PC-3 (cell line): ENCODE data around the gene MNT. TPM values are rescaled to one million over a fixed set of nuclear protein-coding genes. Genes with fewer than 3 reads are reported as not detected.

Source experiments
- ATAC-seq: fragments of 200-7000 bp; cut with Tn5 transposase; 2 replicates; pipeline ENCODE4 v1.9.1; 2020; ENCODE audit warnings: mild to moderate bottlenecking, moderate library complexity
- BruUV-seq: library from RNA; stranded (reverse); fragments of 400-500 nt; replicated peaks from 2 replicates; lab custom pipeline; 2021; lab: Mats Ljungman, UMichigan
- CTCF ChIA-PET: fragments of 300-600 bp; sonication (Branson Sonifier 250); formaldehyde crosslinking; loops from one replicate; lab custom pipeline; 2022; ENCODE audit warnings: antibody characterized with exemption; lab: Charles Lee
- POLR2A ChIA-PET: fragments of 300-600 bp; sonication (Branson Sonifier 250); formaldehyde crosslinking; loops from one replicate; lab custom pipeline; 2022; ENCODE audit warnings: antibody characterized with exemption; ENCODE audit not compliant: unreplicated experiment; lab: Charles Lee
- DNase-seq: peaks from one replicate; pipeline ENCODE4 v3.0.0-alpha.2; 2015
- H2AFZ ChIP-seq: fragments of 300-600 bp; sonication (generic); 2 replicates; pipeline ENCODE4 v1.6.0; 2016; ENCODE audit warnings: antibody characterized with exemption, low read length
- H3F3A ChIP-seq: fragments of 300-600 bp; sonication (generic); one replicate; pipeline ENCODE4 v1.6.0; 2017; ENCODE audit warnings: antibody characterized with exemption, low read length, control low read depth, mild to moderate bottlenecking; ENCODE audit not compliant: unreplicated experiment
- H3K27ac ChIP-seq: fragments of 300-600 bp; sonication (generic); 2 replicates; pipeline ENCODE4 v1.5.1; 2016; ENCODE audit warnings: mild to moderate bottlenecking, low read length
- H3K27me3 ChIP-seq: fragments of 300-600 bp; sonication (generic); 2 replicates; pipeline ENCODE4 v1.6.1; 2016; ENCODE audit warnings: low read length, mixed read lengths
- H3K36me3 ChIP-seq: fragments of 300-600 bp; sonication (generic); 2 replicates; pipeline ENCODE4 v1.6.1; 2016; ENCODE audit warnings: low read depth, mixed run types, low read length, mixed read lengths
- H3K4me1 ChIP-seq: fragments of 300-600 bp; sonication (generic); 2 replicates; pipeline ENCODE4 v1.5.1; 2016; ENCODE audit warnings: low read length; ENCODE audit not compliant: insufficient read depth
- H3K4me2 ChIP-seq: fragments of 300-600 bp; sonication (generic); 2 replicates; pipeline ENCODE4 v1.6.0; 2016; ENCODE audit warnings: low read length
- H3K4me3 ChIP-seq: fragments of 300-600 bp; sonication (generic); 2 replicates; pipeline ENCODE4 v1.5.1; 2016; ENCODE audit warnings: mild to moderate bottlenecking, low read length, mixed read lengths
- H3K79me2 ChIP-seq: fragments of 300-600 bp; sonication (generic); 2 replicates; pipeline ENCODE4 v1.6.1; 2017; ENCODE audit warnings: low read length, mixed read lengths
- H3K9ac ChIP-seq: fragments of 300-600 bp; sonication (generic); 2 replicates; pipeline ENCODE4 v1.6.0; 2016; ENCODE audit warnings: mild to moderate bottlenecking, low read length
- H3K9me2 ChIP-seq: fragments of 300-600 bp; sonication (generic); replicated peaks from 2 replicates; pipeline ENCODE4 v1.6.1; 2016; ENCODE audit warnings: mixed run types, low read length, mixed read lengths
- H3K9me3 ChIP-seq: fragments of 300-600 bp; sonication (generic); 2 replicates; pipeline ENCODE4 v1.6.1; 2016; ENCODE audit warnings: low read length, mixed read lengths
- H4K20me1 ChIP-seq: fragments of 300-600 bp; sonication (generic); 2 replicates; pipeline ENCODE4 v1.6.1; 2016; ENCODE audit warnings: low read length, mixed read lengths
- CTCF ChIP-seq: fragments of 300-600 bp; sonication (generic); conservative IDR thresholded peaks from 2 replicates; pipeline ENCODE4 v1.5.1; 2017; ENCODE audit warnings: antibody characterized with exemption, low read depth, mild to moderate bottlenecking, low read length
- EZH2 ChIP-seq: fragments of 300-600 bp; sonication (generic); IDR thresholded peaks from one replicate; pipeline ENCODE4 v1.6.1; 2017; ENCODE audit warnings: antibody characterized with exemption, mild to moderate bottlenecking, low read length; ENCODE audit not compliant: unreplicated experiment
- EZH2phosphoT487 ChIP-seq: fragments of 300-600 bp; sonication (generic); IDR thresholded peaks from 2 replicates; pipeline ENCODE4 v1.6.1; 2018; ENCODE audit warnings: mild to moderate bottlenecking, antibody characterized with exemption, low read length, borderline replicate concordance
- intact Hi-C: fragments of 100-400 bp; cut with micrococcal nuclease; formaldehyde crosslinking; loops from 2 replicates; pipeline ENCODE4 v1.9.0; 2023
- total RNA-seq: library from RNA; depleted of rRNA; stranded (reverse); fragments of >200 nt; gene quantifications from 2 replicates; pipeline ENCODE4 v1.2.3, GENCODE V29; 2014

MNT gene
- total RNA-seq, 1 experiment from 2014 or later = 19.1 TPM

GRCh38 chr17:2377659-2378058, 23.2 kb downstream of the MNT start:
- no peak overlapping the region for H3K27ac ChIP-seq
- CTCF ChIA-PET = no interaction called here
- TF ChIP-seq EZH2phosphoT487 = no peak
- no peak for TF ChIP-seq EZH2
- TF ChIP-seq CTCF = no peak
- BruUV-seq = no TSS peak
- H3K9me3 ChIP-seq = no peaks in the 10 kb centered on the region
- no peaks in the 10 kb centered on the region for H3F3A ChIP-seq
- no peak overlapping the region for H3K4me3 ChIP-seq
- no peaks in the 10 kb centered on the region for H3K36me3 ChIP-seq
- POLR2A ChIA-PET = no interaction called here
- no peak overlapping the region for H3K4me2 ChIP-seq
- H4K20me1 ChIP-seq = no peaks in the 10 kb centered on the region
- no peak overlapping the region for H3K9ac ChIP-seq
- no peaks in the 10 kb centered on the region for H3K79me2 ChIP-seq
- ATAC-seq = no peak
- no peaks in the 10 kb centered on the region for H3K9me2 ChIP-seq
- H3K27me3 ChIP-seq = no peaks in the 10 kb centered on the region
- H2AFZ ChIP-seq = no peak overlapping the region
- DNase-seq = no peak
- H3K4me1 ChIP-seq = no peaks in the 10 kb centered on the region
- intact Hi-C loops = no loop called here

- BruUV-seq = no TSS peak
- Histone ChIP-seq H4K20me1 (no peaks in the 10 kb centered on the region), H3K27ac (no peak overlapping the region), H3K4me3 (no peak overlapping the region), H3K27me3 (no peaks in the 10 kb centered on the region), H3K79me2 (no peaks in the 10 kb centered on the region), H3K9me2 (no peaks in the 10 kb centered on the region), H3F3A (no peaks in the 10 kb centered on the region), H2AFZ (no peak overlapping the region), H3K9me3 (no peaks in the 10 kb centered on the region), H3K36me3 (no peaks in the 10 kb centered on the region), H3K9ac (no peak overlapping the region), H3K4me2 (no peak overlapping the region), H3K4me1 (no peaks in the 10 kb centered on the region)
- DNase-seq = no peak
- POLR2A ChIA-PET = no interaction called here
- CTCF ChIA-PET = no interaction called here
- intact Hi-C loops = no loop called here
- TF ChIP-seq EZH2phosphoT487 (no peak), CTCF (no peak), EZH2 (no peak)
- ATAC-seq = no peak
Measured at GRCh38 chr17:2376107-2376506, 24.8 kb downstream of the MNT start.

- no peaks in the 10 kb centered on the region for H3F3A ChIP-seq
- no peaks in the 10 kb centered on the region for H3K27me3 ChIP-seq
- no peak for TF ChIP-seq EZH2
- no peak for TF ChIP-seq EZH2phosphoT487
- no peak for TF ChIP-seq CTCF
- intact Hi-C loops = no loop called here
- ChIA-PET CTCF (no interaction called here), POLR2A (no interaction called here)
- H3K4me1 ChIP-seq = no peaks in the 10 kb centered on the region
- H3K9ac ChIP-seq = no peak overlapping the region
- no peaks in the 10 kb centered on the region for H3K36me3 ChIP-seq
- no peaks in the 10 kb centered on the region for H3K79me2 ChIP-seq
- H2AFZ ChIP-seq = no peak overlapping the region
- no peak overlapping the region for H3K27ac ChIP-seq
- no peaks in the 10 kb centered on the region for H3K9me3 ChIP-seq
- H3K4me2 ChIP-seq = no peak overlapping the region
- no peaks in the 10 kb centered on the region for H4K20me1 ChIP-seq
- no peak overlapping the region for H3K4me3 ChIP-seq
- ATAC-seq (no peak), DNase-seq (no peak)
- H3K9me2 ChIP-seq = no peaks in the 10 kb centered on the region
- no TSS peak for BruUV-seq
Measured at GRCh38 chr17:2375406-2375805, 25.5 kb downstream of the MNT start.
